Skin of body (tissue), 2 donors: ENCODE data around the gene TANGO6. TPM values are rescaled to one million over a fixed set of nuclear protein-coding genes. Genes with fewer than 3 reads are reported as not detected.
"Not testable (repeated sequence)": the region's sequence is repeated elsewhere in the genome, so short reads cannot be mapped to it uniquely, and the experiment has no call there.

Source experiments
- DNase-seq: peaks from one replicate; lab custom pipeline; 2025; lab: John Stamatoyannopoulos, UW
- total RNA-seq: library from RNA; depleted of rRNA; stranded (reverse); fragments of >200 nt; gene quantifications from one replicate; pipeline ENCODE4 v1.2.3, GENCODE V29; 2014

Gene TANGO6
- total RNA-seq, 1 donor from 2014 or later = 11.5 TPM

DNA sequence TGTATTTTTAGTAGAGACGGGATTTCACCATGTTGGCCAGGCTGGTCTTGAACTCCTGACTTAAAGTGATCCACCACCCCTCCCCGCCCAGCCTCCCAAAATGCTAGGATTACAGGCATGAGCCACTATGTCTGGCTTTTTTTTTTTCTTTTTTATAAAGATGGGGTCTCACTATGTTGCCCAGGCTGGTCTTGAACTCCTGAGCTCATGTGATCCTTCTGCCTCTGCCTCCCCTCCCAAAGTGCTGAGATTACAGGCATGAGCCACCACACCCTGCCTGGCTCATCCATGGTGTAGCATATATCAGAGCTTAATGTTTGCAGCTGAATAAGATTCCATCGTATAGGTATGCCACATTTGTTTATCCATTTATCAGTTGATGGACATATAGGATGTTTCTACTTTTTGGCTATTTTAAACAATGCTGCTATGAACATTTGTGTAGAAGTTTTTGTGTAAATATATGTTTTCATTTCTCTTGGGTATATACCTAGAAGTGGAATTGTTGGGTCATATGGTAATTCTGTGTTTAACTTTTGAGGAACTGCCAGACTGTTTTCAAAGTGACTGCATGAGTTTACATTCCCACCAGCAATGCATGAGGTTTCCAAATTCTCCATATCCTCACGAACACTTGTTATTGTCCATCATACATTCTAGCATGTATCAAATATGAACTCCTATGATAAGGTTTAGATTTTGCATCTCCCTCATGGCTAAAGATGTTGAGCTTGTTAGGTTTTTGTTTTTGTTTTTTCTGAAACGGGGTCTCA, 206.5 kb downstream of the TANGO6 start:
- no peak for DNase-seq

- DNase-seq = not testable (repeated sequence)
These were observed 208.1 kb downstream of the TANGO6 start for GRCh38 chr16:69051517-69051830.

DNA sequence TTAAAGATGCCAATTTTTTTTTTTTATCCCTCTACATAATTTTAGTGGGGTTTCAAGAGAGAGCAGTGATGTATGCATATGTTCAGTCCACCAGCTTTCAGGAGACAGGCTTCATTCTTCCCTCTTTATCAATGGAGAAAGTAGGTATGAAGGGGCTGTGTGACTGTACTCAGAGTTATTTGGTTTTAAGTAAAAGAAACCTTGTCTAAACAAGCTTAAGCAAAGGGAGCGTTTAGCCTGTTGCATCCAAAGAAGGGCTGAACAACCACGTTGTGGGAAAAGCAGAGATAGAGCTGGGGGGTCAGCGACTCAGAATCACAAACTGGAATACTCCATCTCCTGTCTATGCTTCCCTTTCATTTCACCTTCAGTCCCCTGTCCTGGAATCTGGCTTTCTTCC, 211.7 kb downstream of the TANGO6 start:
- DNase-seq = no peak

DNA sequence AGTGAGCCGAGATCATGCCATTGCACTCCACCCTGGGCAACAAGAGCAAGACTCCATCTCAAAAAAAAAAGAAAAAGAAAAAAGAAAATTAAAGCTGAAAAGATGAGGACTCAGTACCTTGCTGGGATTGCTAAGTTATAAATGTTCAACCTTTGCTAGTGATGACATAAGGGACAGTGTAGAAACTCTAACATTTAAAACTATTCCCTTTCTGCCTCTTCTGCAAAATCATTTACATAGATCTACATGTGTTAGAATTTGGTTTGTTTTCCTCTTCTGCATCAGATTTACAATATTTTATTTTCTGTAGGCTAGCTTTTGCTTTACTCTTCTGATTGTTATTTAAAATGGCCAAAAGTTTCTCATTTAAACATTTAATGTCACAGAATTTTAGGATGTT, 212.6 kb downstream of the TANGO6 start:
- DNase-seq = no peak

DNA sequence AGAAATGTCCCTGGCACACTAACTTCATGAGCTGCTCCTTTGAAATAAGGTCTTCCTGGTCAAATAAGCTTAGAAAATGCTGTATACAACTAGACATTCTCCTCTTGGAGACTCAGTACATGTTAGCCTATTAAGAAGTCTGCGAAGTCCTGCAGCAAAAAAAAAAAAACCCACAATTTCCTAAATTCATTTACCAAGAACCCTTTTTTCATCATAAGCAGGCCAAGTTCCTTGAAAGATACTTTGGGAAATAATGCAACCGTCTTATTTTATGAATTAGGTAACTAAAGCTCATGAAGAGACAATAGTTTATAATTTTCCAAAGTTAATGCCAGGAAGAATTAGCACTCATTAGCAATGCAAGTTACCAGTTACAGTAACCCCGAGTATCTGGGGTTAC, 213.1 kb downstream of the TANGO6 start:
- no peak for DNase-seq

- DNase-seq = no peak
These were observed 214.4 kb downstream of the TANGO6 start for GRCh38 chr16:69057400-69058378.

DNA sequence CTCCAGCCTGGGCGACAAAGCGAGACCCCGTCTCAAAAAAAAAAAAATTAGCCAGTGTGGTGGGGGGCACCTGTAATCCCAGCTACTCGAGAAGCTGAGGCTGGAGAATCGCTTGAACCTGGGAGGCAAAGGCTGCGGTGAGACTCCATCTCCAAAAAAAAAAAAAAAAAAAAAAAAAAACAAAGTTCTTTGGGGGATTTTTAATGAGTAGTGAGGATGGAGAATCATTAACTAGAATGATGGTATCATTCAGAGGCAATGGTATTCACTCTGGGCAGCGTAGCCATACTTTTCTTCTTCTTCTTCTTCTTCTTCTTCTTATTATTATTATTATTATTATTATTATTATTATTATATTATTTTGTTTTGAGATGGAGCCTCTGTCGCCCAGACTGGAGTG, 220.2 kb downstream of the TANGO6 start:
- DNase-seq = not testable (repeated sequence)

DNA sequence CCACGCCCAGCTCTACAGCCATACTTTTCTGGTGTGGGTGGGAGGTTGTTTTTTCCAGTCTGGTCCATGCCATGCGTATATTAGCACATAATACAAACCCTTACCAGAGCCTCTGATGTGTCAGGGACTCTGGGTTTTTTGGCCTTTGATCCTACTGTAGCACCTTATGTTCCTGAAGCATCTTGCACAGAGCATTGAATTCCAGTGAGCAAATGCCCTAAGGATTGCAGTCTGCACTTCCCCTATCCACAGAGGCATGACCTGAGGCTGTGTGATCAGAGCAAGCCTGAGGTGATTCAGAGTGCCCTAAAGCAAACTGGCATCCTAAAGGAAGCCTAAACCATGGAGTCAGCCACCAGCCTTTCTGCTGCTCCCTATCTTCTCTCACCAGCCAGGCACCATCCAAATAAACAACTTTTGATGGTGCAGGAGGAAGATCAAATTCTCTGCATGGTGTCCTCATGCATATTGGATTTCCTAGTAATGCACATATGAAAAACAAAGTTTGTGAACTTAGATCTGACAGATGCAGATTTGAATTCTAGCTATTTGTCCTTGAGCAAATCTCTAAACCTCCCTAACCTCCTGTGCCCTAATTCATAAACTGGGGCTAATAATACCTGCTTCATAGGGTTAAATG, 220.9 kb downstream of the TANGO6 start:
- DNase-seq = no peak

GRCh38 chr16:69064764-69065313, 221.5 kb downstream of the TANGO6 start:
- no peak for DNase-seq

DNA sequence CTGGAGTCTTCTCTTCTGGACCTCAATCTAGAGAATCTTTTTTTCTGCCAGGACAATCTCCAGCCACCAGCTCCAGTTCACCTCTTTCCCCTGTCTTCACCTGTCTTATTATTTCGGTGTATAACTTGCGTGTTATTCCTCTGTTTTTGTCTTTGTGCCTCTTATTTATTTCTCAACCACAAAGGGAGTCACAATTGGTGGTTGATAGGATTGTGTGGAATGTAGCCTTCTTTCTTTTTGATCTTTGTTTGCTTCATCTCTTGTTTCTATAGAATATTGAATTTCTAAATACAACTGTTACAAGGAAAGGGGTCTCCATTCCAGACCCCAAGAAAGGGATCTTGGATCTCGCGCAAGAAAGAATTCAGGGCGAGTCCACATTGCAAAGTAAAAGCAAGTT, 226.2 kb downstream of the TANGO6 start:
- DNase-seq = no peak

GRCh38 chr16:69071036-69071435, 227.7 kb downstream of the TANGO6 start:
- no peak for DNase-seq

DNA sequence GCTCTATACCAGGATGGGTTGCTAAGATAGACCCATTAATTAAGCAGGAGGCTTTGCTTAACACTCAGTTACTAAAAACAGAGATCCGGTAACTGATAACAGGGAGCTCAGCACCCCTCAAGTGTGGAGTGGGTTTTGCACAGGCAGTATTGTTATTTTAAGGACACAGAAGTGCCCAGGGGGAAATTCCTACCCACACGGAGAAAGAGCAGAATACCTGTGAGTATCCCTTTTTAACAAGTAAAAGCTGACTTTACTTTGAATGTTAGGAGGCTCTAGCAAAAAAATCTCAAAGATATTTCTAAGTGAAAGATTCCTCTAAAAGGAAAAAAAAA, 229.3 kb downstream of the TANGO6 start:
- no peak for DNase-seq

DNA sequence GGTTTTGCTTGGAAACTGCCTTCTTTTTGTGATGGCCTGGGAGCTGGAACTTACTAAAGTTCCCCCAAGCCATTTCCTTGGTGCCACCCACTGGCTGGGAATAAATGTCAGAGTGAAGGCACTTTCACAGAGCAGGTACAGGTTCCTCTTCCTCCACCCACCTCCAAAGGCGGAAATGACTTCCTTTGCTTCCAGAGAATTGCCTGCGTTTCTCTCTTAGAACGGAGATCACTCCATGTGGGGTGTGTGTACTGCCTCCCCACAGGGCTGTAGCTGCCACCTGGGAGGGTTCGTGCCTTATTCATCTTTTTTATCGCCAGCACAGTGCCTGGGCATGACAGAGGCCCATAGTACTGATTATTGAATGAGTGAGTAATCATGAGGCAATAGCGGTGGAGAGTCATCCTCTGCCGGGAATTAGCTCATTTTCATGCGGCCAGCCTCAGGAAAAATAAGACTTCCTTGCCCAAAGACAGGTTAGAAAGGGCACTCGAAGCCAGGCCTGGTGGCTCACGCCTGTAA, 229.9 kb downstream of the TANGO6 start:
- no peak for DNase-seq

GRCh38 chr16:69077251-69077650, 233.9 kb downstream of the TANGO6 start:
- no peak for DNase-seq

DNA sequence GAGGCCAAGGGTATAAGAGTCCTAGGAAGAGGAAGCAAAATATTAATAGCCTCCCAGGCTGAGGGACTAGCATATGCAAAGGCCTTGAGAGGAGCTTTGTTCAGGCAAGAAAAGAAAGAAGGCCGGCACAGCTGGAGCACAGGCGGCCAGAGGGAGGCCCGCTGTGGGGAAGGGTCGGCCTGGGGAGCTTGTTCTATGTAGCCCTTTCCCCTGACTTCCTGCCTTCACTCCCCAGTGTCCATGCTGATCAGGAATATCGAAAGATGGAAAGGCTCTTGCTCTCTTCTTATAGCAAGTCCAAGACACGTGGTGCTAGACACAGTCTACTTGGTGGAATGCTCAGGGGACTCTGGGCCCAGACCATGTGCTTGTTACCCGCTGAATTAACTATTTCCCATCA, 234.7 kb downstream of the TANGO6 start:
- DNase-seq = no peak

DNA sequence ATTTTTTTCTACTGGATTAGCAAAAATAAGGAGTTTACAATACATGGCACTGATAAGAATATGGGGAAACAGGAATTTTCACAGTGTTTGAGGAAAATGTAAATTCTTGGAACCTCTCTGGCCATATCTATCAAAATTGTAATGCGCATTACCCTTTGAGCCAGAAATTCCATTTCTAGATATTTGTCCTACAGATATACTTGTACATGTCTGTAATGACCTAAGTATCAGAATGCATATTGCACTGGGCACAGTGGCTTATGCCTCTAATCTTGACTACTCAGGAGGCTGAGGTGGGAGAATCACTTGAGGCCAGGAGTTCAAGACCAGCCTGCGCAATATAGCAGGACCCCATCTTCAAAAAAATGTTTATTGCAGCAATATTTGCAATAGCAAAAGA, 236.4 kb downstream of the TANGO6 start:
- no peak for DNase-seq

DNA sequence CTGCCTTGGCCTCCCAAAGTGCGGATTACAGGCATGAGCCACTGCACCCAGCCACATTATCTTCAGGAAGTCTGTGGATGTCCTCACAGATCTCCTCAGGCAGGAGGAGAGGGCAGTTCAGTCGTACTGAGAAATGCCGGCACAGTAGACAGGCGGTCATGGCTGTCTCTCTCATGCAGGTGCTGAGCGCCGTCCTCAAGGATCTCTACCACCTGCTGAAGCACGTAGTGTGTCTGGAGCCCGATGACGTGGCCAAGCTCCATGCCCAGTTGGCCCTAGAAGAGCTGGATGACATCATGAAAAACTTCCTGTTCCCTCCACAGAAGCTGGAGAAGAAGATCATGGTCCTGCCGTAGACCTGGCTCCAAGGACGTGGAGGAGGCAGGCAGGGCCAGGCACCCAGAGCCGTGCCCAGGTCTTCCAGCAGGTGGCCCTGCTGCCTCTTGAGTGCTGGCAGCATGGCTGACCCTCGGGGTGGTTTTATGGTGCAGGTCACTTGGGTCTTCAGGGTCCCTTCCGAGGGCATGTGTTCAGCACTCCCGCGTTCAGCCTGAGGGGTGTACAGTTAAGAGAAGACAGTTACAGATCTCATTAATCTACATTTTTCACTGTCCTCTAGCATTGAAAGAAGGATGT, 240.1 kb downstream of the TANGO6 start:
- no peak for DNase-seq

- no peak for DNase-seq
These were observed 241.0 kb downstream of the TANGO6 start for GRCh38 chr16:69084289-69084688.

DNA sequence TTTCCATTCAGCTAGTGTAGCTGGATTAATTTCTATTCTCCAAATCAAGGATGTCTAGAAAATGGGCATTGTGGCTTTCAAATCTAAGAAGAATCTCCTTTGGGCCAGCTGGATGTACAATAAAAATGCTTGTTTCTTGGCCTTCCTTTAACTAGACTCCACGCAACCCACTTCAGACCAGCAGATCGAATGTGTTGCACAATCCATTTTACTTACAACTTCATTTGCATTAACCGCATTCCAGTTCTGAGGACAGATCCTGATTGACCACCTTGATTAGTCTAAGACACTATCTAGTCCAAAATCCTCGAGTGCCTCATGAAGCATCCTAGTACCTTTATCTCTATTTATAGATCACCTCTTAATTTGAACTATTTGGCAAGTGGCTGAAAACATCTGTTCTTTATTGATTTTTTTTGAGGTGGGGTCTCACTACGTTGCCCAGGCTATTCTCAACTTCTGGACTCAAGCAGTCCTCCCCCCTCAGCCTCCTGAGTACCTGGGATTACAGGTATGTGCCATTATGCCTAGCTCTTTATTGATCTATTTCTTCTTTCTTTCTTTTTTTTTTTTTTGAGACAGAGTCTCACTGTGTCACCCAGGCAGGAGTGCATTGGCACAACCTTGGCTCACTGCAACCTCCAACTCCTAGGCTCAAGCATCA, 241.8 kb downstream of the TANGO6 start:
- DNase-seq = no peak

DNA sequence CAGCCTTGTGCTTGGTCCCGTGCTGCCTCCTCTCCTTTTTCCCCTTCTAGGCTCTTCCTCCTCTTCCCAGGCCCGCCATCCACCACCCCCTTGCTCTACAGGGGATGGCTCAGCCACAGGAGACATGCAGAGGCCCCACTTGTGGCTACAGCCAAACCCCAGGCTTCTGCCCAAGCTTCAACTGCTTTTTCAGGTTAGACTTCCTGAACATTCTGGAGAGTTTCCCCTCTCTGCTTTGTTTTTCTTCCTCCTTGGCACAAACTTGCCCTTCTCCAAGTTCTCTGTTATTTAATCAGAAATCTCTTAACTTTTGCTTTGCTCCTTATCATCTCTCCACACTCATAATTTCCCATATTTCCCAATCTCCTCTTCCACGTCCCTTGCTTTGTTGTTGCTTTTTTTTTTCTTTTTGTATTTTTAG, 243.8 kb downstream of the TANGO6 start:
- no peak for DNase-seq

DNA sequence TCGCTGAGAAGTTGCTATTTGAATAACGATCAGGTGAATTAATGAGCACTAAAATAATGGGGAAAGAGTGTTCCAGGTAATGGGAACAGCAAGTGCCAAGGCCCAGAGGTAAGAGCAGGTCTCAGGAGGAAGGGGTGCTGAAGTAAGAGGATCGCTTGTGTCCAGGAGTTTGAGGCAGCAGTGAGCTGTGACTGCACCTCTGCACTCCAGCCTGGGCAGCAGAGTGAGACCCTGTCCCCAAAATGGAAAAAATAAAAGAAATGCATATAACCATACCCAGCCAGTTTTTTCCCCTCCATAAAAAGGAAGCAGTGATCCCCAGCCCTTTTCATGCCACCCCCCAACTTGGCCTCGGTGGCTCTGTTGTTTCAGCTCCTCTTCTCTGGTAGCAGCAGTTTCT, 245.4 kb downstream of the TANGO6 start:
- DNase-seq = no peak
